ENCODE results near the gene TMEM127. TPM values are rescaled to one million over a fixed set of nuclear protein-coding genes. Genes with fewer than 3 reads are reported as not detected.
"Not testable (repeated sequence)": the region's sequence is repeated elsewhere in the genome, so short reads cannot be mapped to it uniquely, and the experiment has no call there.

Gene TMEM127, protein sequence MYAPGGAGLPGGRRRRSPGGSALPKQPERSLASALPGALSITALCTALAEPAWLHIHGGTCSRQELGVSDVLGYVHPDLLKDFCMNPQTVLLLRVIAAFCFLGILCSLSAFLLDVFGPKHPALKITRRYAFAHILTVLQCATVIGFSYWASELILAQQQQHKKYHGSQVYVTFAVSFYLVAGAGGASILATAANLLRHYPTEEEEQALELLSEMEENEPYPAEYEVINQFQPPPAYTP
- total RNA-seq, result 52.6 TPM

DNA sequence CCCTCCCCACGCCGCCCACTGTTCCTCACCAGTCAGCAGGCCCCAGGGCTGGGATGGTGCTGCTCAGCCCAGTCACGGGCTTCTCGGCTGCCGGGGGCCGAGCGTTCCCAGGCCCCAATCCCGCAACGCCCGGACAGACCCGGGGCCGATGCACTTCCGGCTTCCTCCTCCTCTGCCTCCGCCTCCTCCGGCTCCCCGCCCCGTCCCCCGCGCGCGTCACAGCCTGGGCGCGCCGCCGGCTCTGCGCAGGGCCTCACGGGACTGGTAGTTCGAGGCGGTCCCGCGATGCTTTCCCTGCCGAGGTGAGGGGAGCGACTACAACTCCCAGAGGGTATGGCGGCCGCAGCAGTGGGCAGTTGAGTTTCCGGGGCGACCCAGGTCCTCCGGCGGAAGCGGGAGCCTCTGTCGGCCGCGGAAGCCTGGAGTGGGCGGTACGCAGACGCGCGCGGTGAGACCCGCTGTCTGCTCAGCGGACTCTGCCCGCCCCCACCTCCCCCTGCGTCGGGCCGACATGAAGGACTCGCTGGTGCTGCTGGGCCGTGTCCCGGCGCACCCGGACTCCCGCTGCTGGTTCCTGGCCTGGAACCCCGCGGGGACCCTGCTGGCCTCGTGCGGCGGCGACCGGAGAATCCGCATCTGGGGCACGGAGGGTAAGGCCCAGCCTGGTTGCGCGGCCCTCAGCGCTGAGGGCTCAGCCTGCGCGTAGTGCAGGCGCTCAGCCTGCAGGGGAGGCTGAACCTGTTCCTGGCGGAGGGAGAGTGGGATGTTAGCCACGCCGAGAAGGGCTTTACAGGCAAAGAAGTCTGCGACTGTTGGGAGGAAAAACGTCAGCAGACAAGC, at the start of gene TMEM127, which contains the start of gene CIAO1:
TSS of gene TMEM127 (minus strand) at position 158 of the 840 bp plus-strand sequence. CDS start 616 bp downstream, outside the sequence.
TSS of gene CIAO1 (plus strand) at position 386 of the 840 bp plus-strand sequence. CDS start at position 512, 126 bp downstream.
- DNase-seq (ENCODE audit: low spot score), result peak; percentile 99

- no peak for DNase-seq (ENCODE audit: low spot score)
Measured at GRCh38 chr2:96315005-96315399, 49.2 kb upstream of the TMEM127 start.

- DNase-seq (ENCODE audit: low spot score), result no peak
Measured at GRCh38 chr2:96308248-96308647, 42.5 kb upstream of the TMEM127 start.

- DNase-seq (ENCODE audit: low spot score), result no peak
Measured at GRCh38 chr2:96306370-96306769, 40.6 kb upstream of the TMEM127 start.

GRCh38 chr2:96305979-96306308, 40.1 kb upstream of the TMEM127 start:
- no peak for DNase-seq (ENCODE audit: low spot score)

- DNase-seq (ENCODE audit: low spot score), result peak; percentile 89
Measured at GRCh38 chr2:96305091-96305978, 39.5 kb upstream of the TMEM127 start, which contains the start of gene SNRNP200. Gene SNRNP200 (minus strand): TSS chr2:96305546. CDS start chr2:96305437, 109 bp downstream.

DNA sequence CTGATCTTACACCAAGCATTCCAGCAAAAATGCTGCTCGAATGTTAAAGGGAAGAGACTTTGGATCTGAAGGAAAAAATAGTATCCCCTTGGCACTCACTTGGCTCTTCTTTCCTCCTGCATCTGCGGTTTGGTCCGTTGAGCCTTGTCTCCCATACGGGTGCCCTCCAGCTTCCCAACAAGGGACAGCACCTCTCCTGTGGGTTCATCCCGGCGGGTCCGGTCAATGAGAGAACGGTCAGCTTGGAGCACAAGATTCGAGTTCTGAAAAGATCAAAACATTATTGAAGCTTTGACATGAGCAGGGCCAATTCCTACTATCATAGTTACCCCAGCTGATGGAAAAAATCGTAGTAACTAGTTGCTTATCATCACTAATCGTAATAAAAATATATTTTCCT, 38.8 kb upstream of the TMEM127 start:
- DNase-seq (ENCODE audit: low spot score), result no peak

GRCh38 chr2:96301865-96302264, 36.1 kb upstream of the TMEM127 start:
- no peak for DNase-seq (ENCODE audit: low spot score)

DNA sequence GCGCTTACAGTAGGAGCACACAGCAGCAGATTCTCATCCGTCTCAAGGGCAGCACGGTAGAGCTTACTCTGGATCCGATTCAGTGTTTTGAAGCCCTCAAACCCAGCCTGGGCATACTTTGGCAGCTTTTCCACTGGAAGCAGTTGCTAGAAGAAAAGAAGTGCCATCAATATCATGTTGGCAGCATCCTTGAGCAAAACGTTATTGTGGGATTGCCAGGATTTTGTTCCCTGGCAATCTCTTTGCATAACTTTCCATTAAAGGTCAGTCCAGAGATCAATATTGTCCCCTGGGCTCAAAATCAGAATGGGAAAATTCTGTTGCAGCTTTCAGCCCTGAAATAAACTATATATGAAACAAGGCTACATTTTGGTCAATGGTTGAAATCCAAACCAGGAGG, 31.1 kb upstream of the TMEM127 start:
- no peak for DNase-seq (ENCODE audit: low spot score)

- not testable (repeated sequence) for DNase-seq (ENCODE audit: low spot score)
Measured at GRCh38 chr2:96294271-96294670, 28.5 kb upstream of the TMEM127 start.

DNA sequence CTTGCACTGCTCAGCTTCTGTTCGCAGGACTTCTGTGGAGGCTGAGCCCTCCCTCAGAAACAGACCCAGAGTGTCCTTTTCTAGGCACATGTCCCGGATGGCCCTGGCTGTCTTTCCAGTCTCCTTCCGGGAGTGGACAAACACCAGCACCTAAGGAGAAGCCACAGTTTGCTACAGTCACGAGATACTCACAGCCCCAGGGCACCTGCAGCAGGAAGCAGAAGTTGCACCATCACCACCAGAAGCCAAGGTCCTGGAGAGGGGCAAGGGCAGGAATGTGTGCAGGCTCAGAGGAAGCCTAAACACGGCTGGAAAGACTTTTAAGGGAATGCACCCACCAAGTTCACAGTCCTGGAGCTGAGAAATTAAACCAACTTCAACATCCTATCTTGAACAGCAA, 26.0 kb upstream of the TMEM127 start:
- DNase-seq (ENCODE audit: low spot score), result no peak

DNA sequence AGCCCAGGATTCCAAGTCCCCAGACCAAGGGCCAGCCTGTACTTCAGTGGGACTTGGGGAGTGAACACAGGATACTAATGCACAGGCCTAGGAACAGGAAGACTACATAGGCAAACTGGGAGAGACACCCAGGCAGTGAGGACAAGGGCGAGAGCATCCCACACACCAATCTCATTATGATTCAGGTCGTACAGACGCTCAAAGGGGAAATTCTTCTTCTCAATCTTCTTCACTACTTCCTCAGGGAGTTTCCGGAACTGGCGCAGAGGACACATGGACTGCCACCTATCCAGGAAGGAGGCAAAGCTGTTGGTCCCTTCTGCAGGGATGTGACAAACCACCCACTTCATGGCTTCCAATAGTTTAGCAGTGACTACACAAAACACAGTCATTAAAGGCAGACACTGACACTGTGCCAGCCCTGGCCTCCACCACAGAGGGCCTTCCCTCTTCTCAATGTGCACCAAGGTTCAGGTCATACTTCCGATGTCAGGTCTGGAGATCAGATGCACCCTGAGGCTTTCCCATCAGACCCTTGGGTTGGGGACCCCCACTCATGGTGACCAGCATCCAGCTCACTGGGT, 21.6 kb upstream of the TMEM127 start:
- no peak for DNase-seq (ENCODE audit: low spot score)

DNA sequence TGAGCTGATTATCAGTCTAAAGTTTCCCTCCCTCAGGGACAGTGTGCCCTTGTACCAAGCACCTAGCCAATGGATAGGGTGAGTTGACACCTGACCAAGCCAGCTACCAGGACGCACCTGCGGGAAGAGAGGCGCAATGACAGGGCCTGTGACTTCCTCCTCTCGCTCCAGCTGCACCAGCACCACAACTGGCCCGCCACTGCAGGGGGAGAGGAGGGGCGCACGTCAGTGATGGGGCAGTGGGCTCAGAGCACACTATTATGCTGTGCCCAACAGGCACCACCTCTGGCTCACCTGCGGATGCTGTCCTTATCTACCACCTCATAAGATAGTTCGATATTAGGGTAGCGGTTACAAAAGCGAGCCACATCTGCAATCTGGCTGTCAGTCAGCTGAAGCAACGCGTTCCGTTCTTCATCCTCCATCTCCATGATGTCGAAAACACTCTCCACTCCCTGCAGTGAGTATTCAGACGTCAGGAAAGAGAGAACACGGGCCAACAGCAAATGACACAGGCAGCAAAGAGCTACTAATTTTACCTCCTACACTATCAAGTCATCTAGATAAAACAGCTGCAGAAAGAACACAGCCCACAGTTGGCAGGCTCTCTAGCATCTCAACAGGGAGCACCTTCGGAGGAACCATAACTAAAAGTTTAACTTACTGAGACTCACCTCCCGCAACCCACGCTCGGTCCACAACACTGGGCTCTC, 11.1 kb upstream of the TMEM127 start:
- DNase-seq (ENCODE audit: low spot score), result no peak

GRCh38 chr2:96274355-96275056, 8.7 kb upstream of the TMEM127 start:
- no peak for DNase-seq (ENCODE audit: low spot score)

- DNase-seq (ENCODE audit: low spot score), result no peak
Measured at GRCh38 chr2:96273763-96274162, 8.0 kb upstream of the TMEM127 start.

GRCh38 chr2:96271995-96272394, 6.2 kb upstream of the TMEM127 start:
- no peak for DNase-seq (ENCODE audit: low spot score)

DNA sequence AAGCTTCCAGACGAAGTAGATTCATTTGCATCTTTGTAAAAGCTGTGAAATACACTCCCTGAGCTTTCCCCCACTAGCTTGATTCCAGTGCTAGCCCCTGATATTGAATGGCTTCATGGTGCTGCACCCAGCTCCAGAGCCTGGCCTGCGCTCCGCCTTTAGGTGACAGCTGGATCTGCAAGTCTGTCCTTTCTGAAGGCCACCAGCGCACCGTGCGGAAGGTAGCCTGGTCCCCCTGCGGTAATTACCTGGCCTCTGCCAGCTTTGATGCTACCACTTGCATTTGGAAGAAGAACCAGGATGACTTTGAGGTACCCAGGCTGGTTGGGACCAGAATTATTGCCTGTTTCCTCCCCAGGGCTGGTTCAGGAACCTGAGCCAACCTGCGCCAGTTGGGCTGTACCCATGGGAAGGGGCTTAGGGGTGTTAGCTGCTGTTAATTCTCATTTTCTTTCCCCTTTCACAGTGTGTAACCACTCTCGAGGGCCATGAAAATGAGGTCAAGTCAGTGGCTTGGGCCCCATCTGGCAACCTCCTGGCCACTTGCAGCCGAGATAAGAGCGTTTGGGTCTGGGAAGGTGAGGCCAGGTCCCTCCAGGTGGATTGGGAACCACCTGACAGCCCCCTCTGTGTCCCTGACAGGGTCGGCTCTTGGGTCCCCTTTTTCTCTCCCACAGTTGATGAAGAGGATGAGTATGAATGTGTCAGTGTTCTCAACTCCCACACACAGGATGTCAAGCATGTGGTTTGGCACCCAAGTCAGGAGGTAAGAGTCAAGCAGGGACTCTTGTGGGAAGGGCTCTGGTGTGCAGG, 1.6 kb upstream of the TMEM127 start:
- DNase-seq (ENCODE audit: low spot score), result peak; percentile 54

GRCh38 chr2:96265349-96265839, 403 bp downstream of the TMEM127 start:
- peak; percentile 72 for DNase-seq (ENCODE audit: low spot score)

DNA sequence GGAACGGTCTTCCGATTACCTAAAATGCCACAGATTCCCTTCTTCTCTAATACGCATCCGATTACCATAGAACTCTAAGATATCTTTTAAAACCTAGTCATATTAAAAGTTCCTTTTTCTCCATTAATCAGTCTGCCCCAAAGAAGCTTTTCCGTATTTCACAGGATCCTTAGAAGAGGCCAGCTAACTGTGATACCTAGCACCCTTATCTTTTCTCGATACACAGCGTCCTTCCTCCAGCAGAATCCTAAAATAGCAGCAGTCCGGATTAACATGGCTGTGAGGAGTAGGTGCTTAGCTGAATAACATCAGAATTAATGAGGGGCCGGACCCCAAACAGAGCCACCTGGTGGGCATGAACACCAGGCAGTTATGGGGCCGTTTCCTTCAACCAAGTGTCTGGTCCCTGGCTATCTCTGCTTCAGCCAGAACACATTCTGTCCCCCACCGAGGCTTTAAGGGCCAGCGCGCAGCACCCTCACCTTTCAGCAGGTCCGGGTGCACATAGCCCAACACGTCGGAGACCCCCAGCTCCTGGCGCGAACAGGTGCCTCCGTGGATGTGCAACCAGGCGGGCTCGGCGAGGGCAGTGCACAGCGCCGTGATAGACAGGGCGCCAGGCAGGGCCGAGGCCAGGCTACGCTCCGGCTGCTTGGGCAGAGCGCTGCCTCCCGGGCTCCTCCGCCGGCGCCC, 995 bp downstream of the TMEM127 start:
- no peak for DNase-seq (ENCODE audit: low spot score)
